Thymus (tissue), 11 donors: Measurements from ENCODE around the gene MBD4. TPM values are rescaled to one million over a fixed set of nuclear protein-coding genes. Genes with fewer than 3 reads are reported as not detected.

Source experiments
- DNase-seq, 9 donors: peaks; one replicate each; pipeline ENCODE4 v3.0.0-alpha.2; 2013; ENCODE audit warnings: low spot score in 9 of 9, low read depth in 6 of 9, missing footprints in 1 of 9
- H3K27ac ChIP-seq, 2 donors: one replicate each; pipeline ENCODE4 v1.5.1; 2013; ENCODE audit warnings: control low read depth in 1 of 2, low read depth in 1 of 2, low read length in 1 of 2, mild to moderate bottlenecking in 1 of 2, moderate library complexity in 1 of 2
- H3K27me3 ChIP-seq, 2 donors: one replicate each; pipeline ENCODE4 v1.5.1; 2013; ENCODE audit warnings: low read length in 1 of 2; ENCODE audit not compliant: control insufficient read depth in 2 of 2, insufficient read depth in 1 of 2
- H3K36me3 ChIP-seq, 2 donors: one replicate each; pipeline ENCODE4 v1.5.1; 2013; ENCODE audit warnings: low read length in 1 of 2, mild to moderate bottlenecking in 1 of 2, moderate library complexity in 1 of 2; ENCODE audit not compliant: control insufficient read depth in 2 of 2, insufficient read depth in 2 of 2
- H3K4me1 ChIP-seq, 2 donors: one replicate each; pipeline ENCODE4 v1.5.1; 2013; ENCODE audit warnings: low read length in 2 of 2; ENCODE audit not compliant: control insufficient read depth in 2 of 2, insufficient read depth in 2 of 2
- H3K4me3 ChIP-seq, 2 donors: one replicate each; pipeline ENCODE4 v1.5.1; 2013; ENCODE audit warnings: low read length in 2 of 2, control low read depth in 1 of 2, mild to moderate bottlenecking in 1 of 2
- H3K9me3 ChIP-seq, 2 donors: one replicate each; pipeline ENCODE4 v1.5.1; 2013; ENCODE audit warnings: low read length in 1 of 2, mild to moderate bottlenecking in 1 of 2; ENCODE audit not compliant: control insufficient read depth in 2 of 2, insufficient read depth in 1 of 2
- WGBS: extraction: QIAGEN DNeasy Blood & Tissue Kit; methylation state at CpG from one replicate; pipeline ENCODE4 v1.1.7; 2013; 5-methylcytosine and 5-hydroxymethylcytosine counted together
- polyA plus RNA-seq: library from polyadenylated mRNA; stranded (reverse); fragments of 200-250 nt; gene quantifications from one replicate; pipeline ENCODE4 v1.2.3, GENCODE V29; 2013
- total RNA-seq: library from RNA; stranded (reverse); fragments of 120-200 nt; gene quantifications from one replicate; pipeline ENCODE4 v1.2.4, GENCODE V29; 2013
- donor health status: healthy.

The MBD4 gene
- total and polyA plus RNA-seq, 2 donors = 28.8 to 48.4 TPM

DNA sequence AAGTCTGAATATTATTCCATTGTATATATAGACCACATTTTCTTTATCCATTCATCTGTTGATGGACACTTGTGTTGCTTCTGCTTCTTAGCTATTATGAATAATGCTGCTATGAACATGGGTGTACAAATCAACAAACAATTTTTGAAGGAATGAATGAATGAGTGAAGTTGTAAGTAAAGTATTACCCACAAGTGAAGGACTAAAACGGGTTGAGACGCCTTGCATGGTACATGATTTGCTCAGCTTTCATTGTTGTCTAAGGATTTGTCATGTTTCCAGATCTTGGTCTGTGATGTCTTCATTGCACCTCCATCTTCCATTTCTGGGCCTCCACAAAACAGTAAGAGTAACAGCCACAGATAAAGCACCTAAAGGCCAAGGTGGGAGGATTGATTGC lies 20.8 kb upstream of the MBD4 start:
- Histone ChIP-seq H3K27ac (no peak overlapping the region), H3K9me3 (no peaks in the 10 kb centered on the region)
- 96% methylated on average over 2 of the region's 2 CpGs for WGBS

DNA sequence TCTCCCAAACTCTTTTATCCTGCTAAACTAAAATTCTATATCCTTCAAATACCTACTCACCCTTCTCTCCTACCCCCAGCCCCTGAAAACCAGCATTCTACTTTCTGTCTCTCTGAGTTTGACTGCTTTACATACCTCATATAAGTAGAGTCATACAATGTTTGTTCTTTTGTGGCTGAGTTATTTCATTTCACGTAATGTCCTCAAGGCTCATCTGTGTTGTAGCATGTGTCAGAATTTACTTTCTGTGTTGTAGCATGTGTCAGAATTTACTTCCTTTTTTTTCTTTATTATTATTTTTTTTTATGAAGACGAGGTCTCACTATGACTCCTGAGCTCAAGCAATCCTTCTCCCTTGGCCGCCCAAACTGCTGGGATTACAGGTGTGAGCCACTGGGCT lies 20.4 kb upstream of the MBD4 start:
- Histone ChIP-seq H3K4me3 (no peak overlapping the region), H3K4me1 (no peaks in the 10 kb centered on the region), H3K27ac (no peak overlapping the region), H3K27me3 (no peaks in the 10 kb centered on the region), H3K36me3 (peaks cover 10 to 23% of the 10 kb centered on the region in 2 donors), H3K9me3 (no peaks in the 10 kb centered on the region)
- no peak for DNase-seq
- over 99% methylated on average over 3 of the region's 3 CpGs for WGBS

More for the DNA sequence above, 20.8 kb upstream of the MBD4 start:
- Histone ChIP-seq H3K4me1 (no peaks in the 10 kb centered on the region), H3K36me3 (peaks cover 10 to 23% of the 10 kb centered on the region in 2 donors), H3K27me3 (no peaks in the 10 kb centered on the region), H3K4me3 (no peak overlapping the region)
- no peak for DNase-seq

DNA sequence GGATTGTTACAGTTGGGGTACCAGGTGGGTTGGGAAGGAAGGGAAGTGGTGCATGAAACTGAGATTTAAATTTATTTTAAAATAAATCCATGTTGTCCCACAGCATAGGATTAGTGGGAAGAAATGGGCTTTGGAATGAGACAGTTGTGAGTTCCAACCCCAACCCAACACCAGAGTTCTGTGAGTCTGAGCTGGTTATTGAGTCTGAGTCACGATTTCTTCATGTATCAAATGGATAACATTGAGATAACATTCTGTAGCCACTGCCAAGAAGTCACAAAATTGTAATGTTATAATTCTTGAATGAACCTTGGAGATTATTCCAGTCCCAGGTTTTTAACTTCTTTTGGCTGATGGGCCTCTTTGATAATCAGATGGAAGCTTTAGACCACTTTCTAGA lies 14.0 kb upstream of the MBD4 start:
- Histone ChIP-seq H3K4me3 (no peak overlapping the region), H3K27ac (no peak overlapping the region), H3K36me3 (peaks cover 22 to 24% of the 10 kb centered on the region in 2 donors), H3K4me1 (peaks cover 0 to 4% of the 10 kb centered on the region in 2 donors), H3K27me3 (no peaks in the 10 kb centered on the region), H3K9me3 (no peaks in the 10 kb centered on the region)
- DNase-seq = no peak
- 99% methylated on average over 1 of the region's 1 CpG for WGBS

DNA sequence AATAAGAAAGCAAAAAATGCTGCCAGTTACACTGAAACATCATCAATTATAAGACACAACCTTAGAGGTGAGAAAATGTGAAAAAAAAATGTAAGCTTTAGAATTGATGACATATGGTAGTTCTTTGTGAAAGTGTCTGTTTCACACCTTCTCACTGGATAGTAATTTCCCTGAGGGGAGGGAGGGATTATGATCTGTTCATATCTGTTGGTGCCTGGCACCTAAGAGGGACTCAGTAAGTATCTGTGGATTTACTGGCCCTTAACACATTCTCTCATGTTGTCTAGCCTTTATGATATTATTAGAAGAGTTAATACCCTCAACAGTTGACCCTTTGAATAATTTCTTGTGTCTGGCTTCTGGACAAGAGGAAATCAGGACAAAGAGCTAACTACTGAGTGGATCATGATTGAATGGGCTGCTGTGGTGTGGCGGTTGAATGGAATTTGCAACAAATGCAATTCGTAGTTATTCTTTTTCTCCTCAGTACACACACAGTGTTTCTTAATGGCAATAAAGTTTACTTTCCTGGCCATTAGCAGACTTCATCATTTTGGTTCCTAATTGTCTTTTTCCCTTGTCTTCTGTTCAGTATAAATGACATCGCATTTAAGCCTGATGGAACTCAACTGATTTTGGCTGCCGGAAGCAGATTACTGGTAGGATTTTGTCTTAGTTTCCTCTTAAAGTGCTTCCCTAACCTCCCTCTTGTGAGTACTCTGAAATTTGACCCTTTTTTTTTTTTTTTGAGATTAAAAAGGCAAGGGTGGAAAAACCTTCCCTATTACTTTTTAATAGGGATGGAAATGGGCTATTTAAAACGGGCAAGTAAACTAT lies 9.7 kb upstream of the MBD4 start:
- DNase-seq = no peak
- H3K4me3 ChIP-seq = no peak overlapping the region
- peaks cover 0 to 4% of the 10 kb centered on the region in 2 donors for H3K4me1 ChIP-seq
- no peak overlapping the region for H3K27ac ChIP-seq
- H3K36me3 ChIP-seq = peaks cover 14 to 17% of the 10 kb centered on the region in 2 donors
- 89% methylated on average over 5 of the region's 5 CpGs for WGBS
- no peaks in the 10 kb centered on the region for H3K27me3 ChIP-seq
- H3K9me3 ChIP-seq = no peaks in the 10 kb centered on the region

GRCh38 chr3:129448186-129448895 lies 8.6 kb upstream of the MBD4 start:
- 98% methylated on average over 18 of the region's 18 CpGs for WGBS
- H3K36me3 ChIP-seq = peaks cover 13 to 14% of the 10 kb centered on the region in 2 donors
- no peak for DNase-seq
- no peak overlapping the region for H3K27ac ChIP-seq
- H3K4me3 ChIP-seq = no peak overlapping the region
- peaks cover 0 to 6% of the 10 kb centered on the region in 2 donors for H3K4me1 ChIP-seq
- no peaks in the 10 kb centered on the region for H3K27me3 ChIP-seq
- H3K9me3 ChIP-seq = no peaks in the 10 kb centered on the region

- no peaks in the 10 kb centered on the region for H3K27me3 ChIP-seq
- no peak overlapping the region for H3K27ac ChIP-seq
- peaks cover 3 to 14% of the 10 kb centered on the region in 2 donors for H3K4me1 ChIP-seq
- no peak overlapping the region for H3K4me3 ChIP-seq
- no peak for DNase-seq
- peaks cover 3% of the 10 kb centered on the region in 2 donors for H3K36me3 ChIP-seq
- WGBS = 91% methylated on average over 1 of the region's 1 CpG
- H3K9me3 ChIP-seq = no peaks in the 10 kb centered on the region
These were observed 7.2 kb upstream of the MBD4 start for GRCh38 chr3:129446926-129447325.

DNA sequence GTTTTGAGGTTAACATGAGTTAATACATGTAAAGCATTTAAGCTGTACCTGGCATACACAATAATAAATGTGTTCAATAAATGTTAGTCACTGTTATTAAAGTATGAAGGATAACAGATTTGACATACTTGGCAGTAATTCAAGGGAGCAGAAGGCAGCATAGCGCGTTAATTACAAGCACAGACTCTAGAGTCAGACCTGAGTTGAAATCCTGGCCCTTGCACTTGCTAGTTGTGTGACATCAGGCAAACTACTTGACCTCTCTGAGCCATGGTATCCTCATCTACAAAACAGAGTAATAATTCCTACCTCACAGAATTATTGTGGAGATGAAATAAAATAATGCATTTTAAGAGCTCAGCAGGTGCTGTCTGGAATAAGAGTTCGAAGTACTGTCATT lies 5.7 kb upstream of the MBD4 start:
- no peak for DNase-seq
- no peak overlapping the region for H3K4me3 ChIP-seq
- no peaks in the 10 kb centered on the region for H3K27me3 ChIP-seq
- peaks cover 6 to 22% of the 10 kb centered on the region in 2 donors for H3K4me1 ChIP-seq
- no peak overlapping the region for H3K27ac ChIP-seq
- H3K36me3 ChIP-seq = no peaks in the 10 kb centered on the region
- WGBS = 97% methylated on average over 3 of the region's 3 CpGs
- no peaks in the 10 kb centered on the region for H3K9me3 ChIP-seq

DNA sequence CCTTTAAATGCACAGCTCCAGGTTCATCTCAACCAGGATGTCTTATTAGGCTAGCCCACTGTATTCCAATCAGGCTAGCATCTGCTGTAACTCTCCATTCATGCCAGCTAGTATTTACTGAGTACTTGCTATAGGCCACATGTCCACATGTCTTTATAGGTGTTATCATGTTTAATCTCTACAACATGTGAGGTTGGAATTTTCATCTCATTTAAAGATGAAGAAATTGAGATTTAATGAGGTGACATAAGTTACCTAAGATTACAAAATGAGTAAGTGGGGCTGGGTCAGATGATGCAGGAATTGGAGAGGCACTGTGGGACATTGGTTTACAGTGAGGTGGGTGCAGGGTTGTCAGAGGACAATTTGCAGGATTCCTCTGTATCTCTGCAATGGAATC lies 3.2 kb upstream of the MBD4 start:
- Histone ChIP-seq H3K27ac (peak overlapping the region in 1 of 2 donors; percentile 31), H3K36me3 (peaks cover 0 to 2% of the 10 kb centered on the region in 2 donors), H3K4me3 (no peak overlapping the region), H3K27me3 (no peaks in the 10 kb centered on the region), H3K4me1 (peaks cover 11 to 26% of the 10 kb centered on the region in 2 donors), H3K9me3 (no peaks in the 10 kb centered on the region)
- DNase-seq = no peak

DNA sequence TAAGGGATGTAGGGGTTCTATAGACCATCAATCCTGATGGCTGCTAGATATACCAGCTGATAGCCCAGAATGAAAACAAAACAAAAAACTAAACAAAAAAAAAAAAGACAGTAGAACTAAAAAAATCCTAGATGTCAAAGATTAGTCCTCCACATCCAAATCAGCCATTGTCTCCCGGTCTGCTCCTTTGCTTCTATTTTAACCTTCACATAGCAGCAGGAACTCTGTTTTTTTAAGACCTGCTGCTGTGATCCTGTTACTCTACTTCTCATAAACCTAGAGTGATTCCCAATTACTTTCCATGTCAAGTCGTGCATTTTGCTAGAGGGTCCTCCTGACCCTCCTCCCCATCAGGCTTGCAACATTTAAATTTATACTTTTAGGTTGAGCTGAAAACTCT lies 2.7 kb upstream of the MBD4 start:
- Histone ChIP-seq H3K27me3 (no peaks in the 10 kb centered on the region), H3K4me3 (no peak overlapping the region), H3K27ac (peak overlapping the region in 1 of 2 donors; percentile 18), H3K4me1 (peaks cover 11 to 26% of the 10 kb centered on the region in 2 donors), H3K9me3 (no peaks in the 10 kb centered on the region), H3K36me3 (peaks cover 0 to 7% of the 10 kb centered on the region in 2 donors)
- WGBS = 92% methylated on average over 2 of the region's 2 CpGs
- no peak for DNase-seq
